ENCODE data around the gene IQSEC3.

The IQSEC3 gene

DNA sequence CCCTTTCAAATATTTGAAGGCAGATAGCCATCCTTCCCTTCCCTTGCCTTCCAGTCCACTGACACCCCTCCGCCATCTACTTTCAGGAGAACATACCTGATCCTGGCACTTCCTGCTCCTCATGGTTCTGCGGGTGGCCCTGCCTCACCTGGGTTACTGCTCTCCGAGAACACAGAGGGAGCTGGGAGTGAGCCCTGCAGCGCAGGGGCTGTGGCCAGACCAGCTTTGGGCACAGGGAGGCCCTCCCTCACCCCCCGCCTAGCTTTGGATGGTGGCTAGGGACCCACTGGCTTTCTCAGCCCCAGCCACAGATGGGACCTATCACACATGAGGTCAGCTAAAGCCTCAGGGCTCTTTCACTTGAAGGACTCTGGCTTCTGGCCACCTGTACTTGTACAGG lies 12.4 kb downstream of the IQSEC3 start:
- no peak for DNase-seq (ENCODE audit: low read depth, low spot score)

DNA sequence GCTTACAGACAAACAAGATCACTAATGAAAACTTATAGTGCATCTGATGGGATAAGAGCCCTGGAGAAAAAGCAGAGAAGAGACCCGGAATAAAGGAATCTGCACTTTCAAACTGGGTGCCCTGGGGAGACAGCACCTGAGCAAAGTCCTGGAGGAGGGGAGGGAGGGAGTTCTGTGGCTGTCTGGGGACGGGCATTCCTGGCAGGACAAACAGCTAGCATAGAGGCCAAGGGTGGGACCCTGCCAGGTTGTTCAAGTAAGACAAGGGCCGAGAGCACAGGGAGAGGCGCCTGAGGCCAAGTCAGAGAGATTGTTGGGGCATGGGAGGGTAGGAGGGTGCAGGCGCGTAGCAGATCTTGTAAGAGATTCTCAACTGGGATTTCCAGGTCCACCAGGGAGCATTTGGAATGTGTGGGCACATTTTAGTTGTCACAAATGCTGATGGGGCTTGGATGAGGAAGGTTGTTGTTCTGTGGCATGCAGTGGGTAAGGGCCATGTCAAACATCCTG lies 14.2 kb downstream of the IQSEC3 start:
- DNase-seq (ENCODE audit: low read depth, low spot score), result no peak

DNA sequence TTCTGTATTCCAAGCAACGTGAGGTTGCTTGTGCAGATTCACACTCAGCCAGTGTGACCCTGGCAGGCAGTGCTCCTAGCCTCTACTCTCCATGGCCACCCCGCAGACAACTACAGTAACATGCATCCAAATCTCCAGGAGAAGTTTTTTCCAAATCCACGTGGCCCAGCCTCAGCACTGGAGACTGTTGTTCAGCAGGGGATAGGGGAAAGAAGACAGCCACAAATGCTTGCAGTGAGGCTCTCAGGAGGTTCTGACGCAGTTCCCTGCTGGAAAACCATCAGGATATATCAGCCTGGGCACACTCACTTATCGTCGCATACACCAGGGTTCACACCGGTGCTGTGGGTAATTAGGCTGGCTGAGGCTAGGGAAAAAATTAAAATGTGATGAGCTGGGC lies 16.2 kb downstream of the IQSEC3 start:
- no peak for DNase-seq (ENCODE audit: low read depth, low spot score)

DNA sequence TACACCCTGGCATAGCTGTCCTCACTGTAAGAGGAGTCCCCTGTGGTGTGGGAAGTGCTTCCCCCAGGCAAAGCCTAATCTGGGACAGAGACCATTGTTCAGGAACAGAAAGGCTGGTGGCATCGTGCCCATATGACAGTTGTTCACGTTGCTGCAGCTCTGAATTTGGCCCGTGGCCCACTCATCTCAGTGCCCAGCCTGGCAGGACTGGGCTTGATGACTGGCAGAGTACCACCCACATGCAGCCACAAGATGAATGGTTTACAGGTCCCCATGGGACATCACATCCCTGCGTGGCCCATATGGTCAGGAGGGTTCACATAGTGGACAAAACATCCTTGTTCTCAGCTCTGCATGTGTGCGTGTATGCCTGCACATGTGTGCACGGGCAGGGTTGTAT lies 17.5 kb downstream of the IQSEC3 start:
- no peak for DNase-seq (ENCODE audit: low read depth, low spot score)

DNA sequence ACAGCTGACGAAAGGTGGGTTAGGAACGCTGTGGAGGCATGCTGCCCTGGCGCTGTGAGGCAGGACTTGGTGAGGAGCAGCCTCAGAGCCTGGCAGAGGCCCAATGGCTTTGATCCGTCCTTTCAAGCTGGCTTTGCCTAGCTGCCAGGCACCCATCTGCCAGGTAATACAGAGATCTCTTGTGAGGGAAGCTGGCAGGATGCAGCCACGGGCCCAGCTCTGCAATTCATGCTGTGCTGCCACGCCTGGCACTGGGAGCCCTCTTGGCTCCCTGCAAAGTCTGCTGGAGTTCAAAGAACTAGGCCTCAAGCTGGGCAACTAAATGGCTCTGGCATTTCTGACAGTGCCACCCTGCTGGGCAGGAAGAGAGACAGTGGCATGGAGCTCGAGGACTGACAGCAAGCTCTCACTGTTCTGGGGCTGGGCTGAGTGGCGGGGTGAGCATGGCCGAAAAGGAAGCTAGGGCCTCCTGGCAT lies 18.7 kb downstream of the IQSEC3 start:
- DNase-seq (ENCODE audit: low read depth, low spot score), result no peak

DNA sequence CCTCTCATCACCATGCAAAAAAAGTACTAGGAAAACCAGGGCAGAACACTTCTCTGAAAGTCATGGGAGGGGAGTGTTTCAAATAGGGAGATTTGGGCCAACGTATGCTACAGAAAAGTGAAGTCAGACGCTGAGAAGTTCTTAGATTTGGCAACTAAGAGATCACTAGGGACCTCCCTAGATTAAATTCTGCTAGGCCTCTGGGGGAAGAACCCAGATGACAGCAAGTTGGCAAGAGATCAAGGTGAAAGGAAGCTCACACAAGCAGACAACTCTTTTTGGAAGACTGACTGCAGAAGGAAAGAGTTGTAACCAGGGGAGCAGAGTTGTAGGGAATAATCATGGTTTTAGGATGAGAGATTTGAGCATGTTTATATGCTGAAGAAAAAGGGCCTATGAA lies 20.7 kb downstream of the IQSEC3 start:
- DNase-seq (ENCODE audit: low read depth, low spot score), result no peak

DNA sequence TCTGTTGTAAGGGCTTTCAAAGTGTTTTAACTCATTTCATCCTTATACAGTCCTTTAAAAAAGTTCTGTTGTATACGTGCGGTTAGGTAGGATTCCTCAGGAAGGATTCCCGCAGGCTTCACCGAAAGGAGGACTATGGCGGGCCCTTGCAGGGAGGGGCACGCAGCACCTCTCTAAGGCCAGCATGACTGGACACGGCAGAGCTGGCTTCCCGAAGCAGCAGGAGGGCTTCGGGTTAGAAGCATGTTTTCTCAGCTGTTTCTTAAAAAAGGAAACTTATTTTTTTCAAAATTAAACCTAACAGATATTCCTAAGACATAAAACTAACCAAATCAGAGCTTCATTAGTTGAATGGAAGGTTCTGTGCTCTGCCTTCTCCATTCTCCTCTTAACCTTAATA lies 21.3 kb downstream of the IQSEC3 start:
- peak; percentile 88 for DNase-seq (ENCODE audit: low read depth, low spot score)

DNA sequence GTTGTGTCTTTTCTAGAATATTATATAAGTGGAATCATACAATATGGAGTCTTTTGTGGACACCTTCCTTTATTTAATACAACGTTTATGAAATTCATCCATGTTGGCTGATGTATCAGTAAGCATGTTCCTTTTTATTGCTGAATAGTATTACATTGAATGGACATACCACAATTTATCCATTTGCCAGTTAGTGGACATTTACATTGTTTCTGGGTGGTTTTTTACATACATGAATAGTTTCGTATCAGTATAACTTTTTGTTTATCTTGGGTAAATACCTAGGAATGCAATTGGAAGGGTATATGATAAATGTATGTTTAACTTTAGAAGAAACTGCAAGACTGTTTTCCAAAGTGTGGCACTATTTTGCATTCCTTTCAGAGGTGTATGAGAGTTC lies 23.1 kb downstream of the IQSEC3 start:
- DNase-seq (ENCODE audit: low read depth, low spot score), result no peak

DNA sequence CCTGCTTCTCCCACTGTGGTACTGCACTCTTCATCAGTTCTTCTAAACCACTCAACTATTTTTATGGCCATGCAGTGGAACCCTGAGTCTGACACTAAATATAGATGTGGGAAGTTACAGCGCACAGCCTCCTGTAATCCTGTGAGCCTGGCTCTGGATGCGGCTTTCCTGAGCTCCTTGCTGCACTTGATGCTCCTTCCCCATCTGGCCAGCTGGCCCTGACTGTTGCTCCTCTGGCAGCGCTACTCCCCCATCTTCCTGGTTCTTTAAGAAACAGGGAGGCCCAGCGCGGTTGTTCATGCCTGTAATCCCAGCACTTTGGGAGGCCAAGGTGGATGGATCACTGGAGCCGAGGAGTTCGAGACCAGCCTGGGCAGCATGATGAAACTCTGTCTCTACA lies 24.6 kb downstream of the IQSEC3 start:
- DNase-seq (ENCODE audit: low read depth, low spot score), result no peak

DNA sequence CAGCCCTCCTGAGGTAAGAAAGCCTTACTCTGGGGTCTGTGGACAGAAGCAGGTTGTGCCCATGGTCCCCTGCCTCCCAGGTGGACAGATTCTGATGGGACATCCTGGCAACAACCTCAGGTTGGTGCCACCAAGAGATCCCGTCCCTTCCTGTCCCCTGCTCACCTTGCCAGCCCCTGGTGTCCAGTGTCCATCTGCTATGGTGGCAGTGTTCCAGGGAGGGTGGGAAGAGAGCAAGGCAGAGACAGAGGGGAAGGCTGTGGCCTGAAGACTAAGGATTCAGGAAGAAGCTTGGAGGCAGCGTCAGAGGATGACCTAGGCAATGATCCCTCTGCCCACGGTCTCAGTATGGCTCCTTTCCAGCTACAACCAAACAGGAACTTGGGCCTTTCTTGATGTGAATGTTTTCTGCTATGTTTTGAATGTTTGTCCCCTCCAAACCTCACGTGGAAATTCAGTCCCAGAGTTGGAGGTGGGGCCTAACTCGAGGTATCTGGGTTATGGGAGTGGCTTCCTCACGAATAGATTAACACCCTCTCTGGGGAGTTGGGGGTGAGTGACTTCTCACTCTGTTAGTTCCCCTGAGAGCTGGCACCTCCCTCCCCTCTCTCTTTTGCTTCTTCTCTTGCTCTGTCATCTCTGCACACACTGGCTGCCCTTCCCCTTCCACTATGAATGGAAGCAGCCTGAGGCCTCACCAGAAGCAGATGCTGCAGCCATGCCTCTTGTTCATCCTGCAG lies 26.9 kb downstream of the IQSEC3 start:
- no peak for DNase-seq (ENCODE audit: low read depth, low spot score)

DNA sequence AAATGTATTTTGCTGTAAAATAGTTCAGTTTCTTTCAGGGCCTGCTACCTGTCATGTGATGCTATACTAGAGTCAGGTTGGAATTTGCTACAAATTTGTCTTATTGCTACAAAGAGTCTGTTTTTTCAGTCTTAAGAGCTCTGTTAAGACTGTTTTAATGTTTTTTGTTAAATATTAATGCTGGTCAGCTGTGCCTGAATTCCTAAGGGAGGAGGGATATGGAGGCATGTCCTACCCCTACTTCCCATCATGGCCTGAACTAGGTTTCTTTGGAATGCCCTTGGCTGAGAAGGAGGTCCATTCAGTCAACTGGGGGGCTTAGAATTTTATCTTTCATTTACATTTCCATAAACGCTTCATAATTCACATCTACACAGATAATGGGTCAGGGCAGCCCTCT lies 30.0 kb downstream of the IQSEC3 start:
- DNase-seq (ENCODE audit: low read depth, low spot score), result no peak

DNA sequence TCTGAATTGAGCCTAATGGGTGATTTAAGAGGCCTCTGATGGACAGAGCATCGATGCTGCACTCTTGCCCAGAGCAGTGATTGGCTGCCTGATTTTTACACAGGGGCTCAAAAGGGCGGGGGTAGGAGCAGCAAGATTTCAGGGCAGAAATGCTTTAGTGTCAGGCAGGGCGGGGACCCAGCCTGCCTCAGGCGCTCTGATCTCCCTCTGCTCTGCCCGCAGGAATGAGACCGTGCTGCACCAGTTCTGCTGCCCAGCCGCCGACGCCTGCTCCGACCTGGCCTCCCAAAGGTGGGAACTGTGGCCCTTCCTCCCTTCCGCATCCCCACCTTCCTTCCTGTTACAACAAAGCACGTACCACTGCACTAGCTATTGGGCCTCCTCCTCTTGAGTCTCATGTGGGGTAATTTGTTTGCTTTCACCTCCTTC lies 32.4 kb downstream of the IQSEC3 start:
- no peak for DNase-seq (ENCODE audit: low read depth, low spot score)

DNA sequence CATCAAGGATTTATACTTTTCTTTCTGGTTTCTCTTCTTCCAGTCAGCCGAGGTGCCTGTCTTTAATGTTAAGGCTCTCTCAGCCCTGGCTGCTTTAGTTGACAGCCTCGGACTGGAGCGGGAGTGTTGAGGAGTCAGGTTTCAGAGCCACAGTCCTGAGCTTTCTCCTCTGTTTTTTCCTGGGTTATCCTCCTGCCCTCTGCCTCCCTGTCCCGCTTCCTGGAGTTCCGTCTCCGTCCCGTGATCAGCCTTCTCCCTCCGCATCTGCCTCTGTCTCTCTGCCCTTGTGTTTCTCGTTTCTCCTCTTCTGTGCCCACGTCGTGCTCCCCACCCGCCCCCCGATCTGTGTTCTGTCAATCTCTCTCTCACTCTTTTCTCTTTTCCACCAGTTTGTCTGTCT lies 33.0 kb downstream of the IQSEC3 start:
- no peak for DNase-seq (ENCODE audit: low read depth, low spot score)

DNA sequence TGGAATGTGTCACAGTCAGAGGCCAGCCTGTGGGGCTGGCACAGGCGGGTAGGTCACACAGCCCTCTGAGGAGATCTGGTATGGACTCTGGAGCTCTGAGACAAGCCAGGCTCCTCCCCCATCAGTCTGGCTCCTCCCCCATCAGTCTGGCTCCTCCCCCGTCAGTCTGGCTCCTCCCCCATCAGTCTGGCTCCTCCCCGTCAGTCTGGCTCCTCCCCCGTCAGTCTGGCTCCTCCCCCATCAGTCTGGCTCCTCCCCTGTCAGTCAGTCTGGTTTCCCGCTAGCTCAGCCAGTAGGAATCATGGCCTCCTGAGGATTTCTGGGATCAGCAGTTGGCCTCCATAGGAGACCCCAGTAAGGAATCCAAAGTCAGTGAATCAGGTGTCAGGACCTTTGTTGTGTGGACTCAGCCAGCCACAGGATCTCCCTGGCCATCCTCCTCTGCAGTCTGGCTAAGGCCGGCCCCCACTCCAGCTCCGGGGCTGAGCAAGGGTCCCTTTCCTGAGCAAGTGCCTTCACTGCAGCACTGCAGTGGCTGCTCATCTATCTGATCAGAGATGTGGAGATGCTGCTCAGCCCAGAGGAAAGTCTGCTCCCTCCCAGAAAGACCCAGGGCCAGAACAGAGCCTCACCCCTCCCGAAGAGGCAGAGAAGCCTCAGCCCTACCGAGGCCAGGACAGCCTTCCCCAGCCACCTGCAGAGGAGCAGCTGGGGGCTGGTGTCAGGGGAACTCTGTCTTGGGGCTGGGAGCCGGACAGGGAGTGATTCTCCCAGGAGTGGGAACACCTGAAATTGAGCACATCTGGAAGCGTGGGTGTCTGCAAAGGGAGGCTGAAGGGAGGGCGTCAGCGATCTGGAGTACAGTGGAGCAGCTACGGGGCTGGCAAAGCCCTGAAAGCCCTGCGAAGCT lies 35.7 kb downstream of the IQSEC3 start:
- no peak for DNase-seq (ENCODE audit: low read depth, low spot score)

DNA sequence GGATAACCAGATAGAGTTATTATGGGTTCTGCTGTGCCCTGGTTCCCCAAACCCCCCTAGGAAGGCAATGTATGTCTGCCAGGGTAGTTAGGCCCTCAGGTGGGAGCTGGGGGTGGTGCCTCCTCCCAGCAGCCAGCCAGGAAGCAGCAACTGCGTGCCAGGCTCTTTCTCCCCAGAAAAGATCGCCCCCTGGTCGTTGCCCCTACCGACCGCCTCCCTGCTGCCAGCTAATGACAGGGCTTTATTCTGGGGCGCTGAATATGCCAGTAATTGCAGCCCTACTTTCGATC lies 36.3 kb downstream of the IQSEC3 start:
- DNase-seq (ENCODE audit: low read depth, low spot score), result no peak

DNA sequence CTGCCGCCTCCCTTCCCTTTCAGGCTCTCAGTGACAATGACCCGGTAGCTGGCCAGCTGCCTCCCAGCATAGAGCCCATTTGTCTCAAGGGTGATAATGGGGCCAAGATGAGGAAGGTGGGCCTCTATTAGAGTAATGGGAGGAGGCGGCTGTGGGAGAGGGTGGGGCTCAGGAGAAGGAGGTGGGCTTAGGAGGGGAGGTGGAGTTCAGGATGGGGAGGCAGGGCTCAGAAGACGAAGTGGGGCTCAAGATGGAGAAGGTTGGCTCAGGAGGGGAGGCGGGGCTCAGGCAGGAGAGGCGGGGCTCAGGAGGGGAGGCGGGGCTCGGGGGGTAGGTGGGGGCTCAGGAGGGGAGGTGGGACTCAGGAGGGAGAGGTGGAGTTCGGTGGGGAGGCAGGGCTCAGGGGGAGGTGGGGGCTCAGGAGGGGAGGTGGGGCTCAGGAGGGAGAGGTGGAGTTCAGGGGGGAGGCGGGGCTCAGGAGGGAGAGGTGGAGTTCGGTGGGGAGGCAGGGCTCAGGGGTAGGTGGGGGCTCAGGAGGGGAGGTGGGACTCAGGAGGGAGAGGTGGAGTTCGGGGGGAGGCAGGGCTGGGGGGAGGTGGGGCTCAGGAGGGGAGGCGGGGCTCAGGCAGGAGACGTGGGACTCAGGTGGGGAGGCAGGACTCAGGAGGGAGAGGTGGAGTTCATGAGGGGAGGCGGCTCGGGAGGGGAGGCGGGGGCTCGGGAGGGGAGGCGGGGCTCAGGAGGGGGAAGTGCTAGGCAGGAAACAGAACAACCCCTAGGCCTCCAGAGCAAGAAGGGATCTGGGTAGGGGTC lies 36.8 kb downstream of the IQSEC3 start:
- DNase-seq (ENCODE audit: low read depth, low spot score), result no peak

DNA sequence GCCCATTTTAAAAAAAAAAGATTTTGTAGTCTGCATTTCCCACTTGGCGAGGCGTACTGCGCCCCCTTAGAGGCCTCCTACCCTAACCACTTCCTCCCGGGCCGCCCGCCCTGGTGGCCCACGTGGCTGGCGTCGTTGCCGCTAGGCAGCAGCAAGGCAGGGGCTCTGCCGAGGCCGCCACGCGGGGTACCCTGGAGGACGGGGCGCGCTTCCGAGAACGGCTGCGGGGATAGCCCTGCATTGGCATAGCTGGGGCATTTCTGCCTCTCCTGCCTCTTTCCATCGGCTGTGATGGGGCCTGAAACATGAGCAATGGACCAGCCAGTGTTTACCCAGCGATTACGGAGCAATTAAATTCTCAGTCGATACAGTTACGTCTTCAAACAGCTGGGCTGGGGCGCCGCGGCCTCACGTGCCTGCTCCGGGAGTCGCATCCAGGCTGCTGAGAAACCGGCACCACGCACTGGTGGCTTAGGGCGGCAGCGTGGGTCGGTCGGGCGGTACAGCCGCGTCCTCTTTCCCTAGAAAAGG lies 38.0 kb downstream of the IQSEC3 start:
- no peak for DNase-seq (ENCODE audit: low read depth, low spot score)

DNA sequence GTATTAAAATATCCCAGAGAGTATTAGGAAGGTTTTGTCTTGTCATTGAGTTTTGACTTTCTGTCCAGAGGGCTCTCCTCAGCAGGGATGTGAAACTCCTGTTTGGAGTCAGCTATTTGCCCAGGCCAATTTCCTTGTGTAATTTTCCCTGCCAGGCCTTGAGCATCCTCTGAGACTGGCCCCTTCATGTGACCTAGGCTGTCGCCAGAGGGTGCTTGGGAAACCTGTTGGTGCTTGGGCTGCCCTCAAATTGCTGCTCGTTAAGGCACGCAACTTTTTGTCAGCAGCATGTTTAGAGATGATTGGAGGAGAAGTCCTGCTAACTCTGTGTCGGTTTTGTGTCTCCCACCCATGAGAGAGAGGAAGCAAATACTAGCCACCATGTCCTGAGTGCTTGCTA lies 39.1 kb downstream of the IQSEC3 start:
- DNase-seq (ENCODE audit: low read depth, low spot score), result no peak

DNA sequence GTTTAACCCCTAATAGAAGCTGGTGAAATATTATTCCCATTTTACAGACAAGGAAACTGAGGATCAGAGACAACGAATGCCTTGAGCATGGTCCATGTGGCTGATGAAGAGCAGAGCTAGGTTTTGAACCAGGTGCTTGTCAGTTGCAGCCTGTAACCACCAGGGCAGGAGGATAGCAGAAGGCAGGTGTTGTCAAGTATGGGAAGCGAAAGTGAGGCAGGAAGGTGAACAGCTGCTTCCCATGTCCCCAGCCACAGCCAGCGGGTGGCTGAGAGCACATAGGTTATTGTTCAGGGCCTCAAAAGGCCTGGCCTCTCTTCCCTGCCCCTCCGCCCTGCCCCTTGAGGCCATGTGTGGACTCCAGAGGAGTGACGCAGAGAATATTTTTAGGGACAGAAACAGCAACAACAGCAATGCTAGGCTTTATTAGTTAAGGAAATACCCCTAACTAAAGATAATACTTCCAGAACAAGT lies 39.6 kb downstream of the IQSEC3 start:
- no peak for DNase-seq (ENCODE audit: low read depth, low spot score)

DNA sequence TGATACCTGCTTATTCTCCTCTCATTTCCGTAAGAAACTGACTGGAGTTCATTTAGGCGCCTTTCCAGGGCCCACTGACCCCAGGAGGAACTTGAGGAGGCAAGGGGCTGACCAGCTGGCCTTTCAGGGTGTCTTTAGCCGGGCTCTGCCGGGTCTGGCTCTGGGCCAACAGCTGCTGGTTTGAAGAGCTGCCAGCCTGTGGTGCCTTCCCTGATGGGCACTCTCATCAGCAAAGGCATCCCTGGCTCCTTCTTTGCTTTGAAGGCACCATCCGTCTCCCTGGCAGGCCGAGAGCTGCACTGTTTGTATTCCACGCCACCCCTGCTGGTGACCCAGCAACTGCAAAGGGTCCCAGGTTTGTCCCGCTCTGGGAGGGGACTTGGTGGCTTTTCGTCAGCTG lies 42.0 kb downstream of the IQSEC3 start:
- no peak for DNase-seq (ENCODE audit: low read depth, low spot score)

DNA sequence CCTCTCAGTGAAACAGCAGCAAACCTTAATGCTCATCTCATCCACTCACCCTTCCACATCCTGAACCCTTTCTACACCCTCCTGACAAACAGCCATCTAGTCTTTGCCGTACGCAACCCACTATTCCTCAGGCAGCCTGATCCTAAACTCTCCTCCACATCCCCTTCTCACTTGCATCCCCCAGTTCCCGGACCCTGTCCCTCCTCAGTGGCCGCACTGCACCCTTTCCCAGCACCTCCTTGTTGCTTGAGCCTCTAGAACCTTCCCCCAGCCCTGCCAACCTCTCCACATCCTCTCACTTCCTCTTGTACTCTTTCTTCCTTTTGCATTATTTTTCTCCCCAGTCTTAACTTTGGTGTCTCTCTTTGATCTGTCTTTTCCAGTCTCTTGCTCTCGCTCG lies 42.9 kb downstream of the IQSEC3 start:
- DNase-seq (ENCODE audit: low read depth, low spot score), result no peak

DNA sequence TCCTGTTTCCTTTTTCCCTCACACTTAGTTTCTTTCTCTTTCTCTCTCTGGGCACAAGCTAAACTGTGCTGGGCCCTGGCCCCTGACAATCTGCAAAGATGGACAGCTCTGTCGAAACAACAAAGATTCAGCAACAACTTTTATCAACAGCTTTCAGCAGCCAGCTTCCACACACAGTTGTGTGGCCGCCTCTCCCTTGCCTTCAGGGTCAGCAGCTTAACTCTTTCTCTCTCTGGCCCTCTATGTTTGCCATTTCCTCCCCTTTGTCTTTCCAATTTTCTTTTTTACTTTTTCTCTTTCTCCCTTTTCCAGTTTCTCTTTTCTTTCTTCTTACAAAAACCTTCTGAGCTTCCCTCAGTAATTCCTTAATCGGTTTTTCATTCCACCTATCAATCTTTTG lies 43.3 kb downstream of the IQSEC3 start:
- DNase-seq (ENCODE audit: low read depth, low spot score), result no peak

All from smooth muscle cell of the brain vasculature (primary cell).